A172 (cell line): ENCODE results near the gene DSC3. TPM values are rescaled to one million over a fixed set of nuclear protein-coding genes. Genes with fewer than 3 reads are reported as not detected.

Experiments
- DNase-seq: peaks from one replicate; pipeline ENCODE4 v3.0.0-alpha.2; 2015; ENCODE audit warnings: low spot score
- total RNA-seq: library from RNA; depleted of rRNA; stranded (reverse); fragments of >200 nt; shearing (Covaris generic); gene quantifications from 2 replicates; pipeline ENCODE4 v1.2.3, GENCODE V29; 2014; rRNA removed

The DSC3 gene
- not detected in 2 replicates for total RNA-seq

DNA sequence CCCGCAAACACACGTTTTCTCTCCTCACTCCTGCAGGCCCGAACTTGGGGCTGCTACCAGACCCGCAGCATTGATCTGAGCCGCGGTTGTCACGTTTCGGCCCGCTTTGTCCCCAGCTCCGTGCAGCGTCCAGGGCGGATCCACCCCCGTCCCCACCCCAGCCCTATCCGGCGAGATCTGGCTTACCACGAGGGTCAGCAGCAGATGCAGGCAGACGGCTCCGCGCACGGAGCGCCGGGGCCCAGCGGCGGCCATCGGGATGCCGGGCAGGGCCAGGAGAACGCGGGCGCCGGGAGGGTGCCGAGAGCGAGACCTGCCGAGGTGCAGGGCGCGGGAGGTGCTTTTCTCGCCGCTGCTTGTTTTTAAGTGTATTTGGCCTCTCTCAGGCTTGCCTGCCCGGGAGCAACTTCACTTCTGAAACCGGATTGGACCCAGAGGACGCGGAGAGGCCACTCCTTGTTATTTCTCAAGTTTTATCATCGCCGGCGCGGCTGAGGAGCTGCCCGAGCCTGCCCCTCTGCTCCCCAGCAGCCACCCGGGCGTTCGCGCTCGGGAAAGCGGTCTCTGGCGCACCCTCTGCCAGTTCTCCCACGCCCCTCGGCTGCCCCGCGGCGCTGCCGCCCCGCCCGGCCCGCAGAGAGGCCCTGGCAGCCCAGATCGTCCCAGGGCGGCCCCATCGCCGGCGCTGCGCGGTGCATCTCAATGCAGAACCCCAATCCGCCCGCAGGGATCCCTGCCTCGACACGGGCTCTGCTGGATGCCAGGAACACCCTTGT, at the start of gene DSC3:
Gene DSC3, minus strand, starts transcription at position 337 of the 776 bp plus-strand sequence. Its CDS starts 82 bp downstream, at position 255.
- DNase-seq, result no peak

DNA sequence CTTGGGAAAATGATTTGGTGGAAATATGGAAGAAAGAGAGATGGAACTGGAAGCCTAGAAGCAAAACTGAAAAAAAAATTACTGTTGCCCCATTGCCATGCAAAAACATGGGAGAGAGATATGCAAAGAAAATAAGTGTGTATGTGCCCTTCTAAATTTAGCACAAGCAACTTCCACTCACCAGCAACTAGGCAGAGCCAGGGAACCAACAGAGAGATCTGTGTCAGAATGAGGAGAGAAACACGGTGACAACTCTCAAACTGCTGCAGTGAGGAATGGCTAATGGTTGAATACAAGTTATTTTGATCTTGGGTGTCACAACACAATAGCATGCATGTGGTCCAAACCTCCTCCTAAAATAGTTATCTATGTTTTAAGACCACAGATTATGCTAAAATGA, 48.8 kb upstream of the DSC3 start:
- no peak for DNase-seq

DNA sequence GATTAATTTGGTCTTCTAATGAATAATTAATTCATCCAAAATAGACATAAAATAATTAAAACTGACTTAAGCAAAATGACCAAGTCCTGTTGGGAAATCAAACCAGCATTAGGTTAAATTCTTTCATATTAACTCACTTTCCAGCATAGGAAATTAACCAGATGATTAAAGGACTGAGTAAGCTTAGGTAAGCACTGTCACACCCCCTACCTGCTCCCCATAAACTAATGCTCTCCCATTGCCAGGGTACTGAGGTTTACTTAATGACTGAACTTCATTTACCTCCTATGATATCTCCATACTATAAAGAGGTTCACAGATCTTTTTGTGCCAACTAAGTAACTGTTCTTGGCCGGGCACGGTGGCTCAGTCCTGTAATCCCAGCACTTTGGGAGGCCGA, 46.0 kb upstream of the DSC3 start:
- DNase-seq, result no peak

DNA sequence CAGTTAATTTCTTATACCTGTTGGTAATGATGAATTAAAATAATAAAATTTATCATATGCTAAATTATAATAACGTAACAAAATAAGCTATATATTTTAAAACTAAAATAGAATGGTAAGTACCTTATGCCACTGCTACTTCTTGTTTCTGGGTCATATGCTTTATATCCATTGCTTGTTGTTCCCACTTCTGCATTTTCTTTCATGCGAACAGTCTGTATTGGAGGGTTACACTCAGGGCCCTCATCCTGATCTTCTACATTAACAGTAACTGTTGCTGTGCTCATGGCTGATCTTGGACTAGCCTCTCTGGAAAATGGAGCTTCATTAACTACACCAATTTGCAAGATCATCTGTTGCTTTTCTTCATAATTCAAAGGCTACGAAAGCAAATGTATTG, 37.4 kb upstream of the DSC3 start:
- DNase-seq, result no peak

DNA sequence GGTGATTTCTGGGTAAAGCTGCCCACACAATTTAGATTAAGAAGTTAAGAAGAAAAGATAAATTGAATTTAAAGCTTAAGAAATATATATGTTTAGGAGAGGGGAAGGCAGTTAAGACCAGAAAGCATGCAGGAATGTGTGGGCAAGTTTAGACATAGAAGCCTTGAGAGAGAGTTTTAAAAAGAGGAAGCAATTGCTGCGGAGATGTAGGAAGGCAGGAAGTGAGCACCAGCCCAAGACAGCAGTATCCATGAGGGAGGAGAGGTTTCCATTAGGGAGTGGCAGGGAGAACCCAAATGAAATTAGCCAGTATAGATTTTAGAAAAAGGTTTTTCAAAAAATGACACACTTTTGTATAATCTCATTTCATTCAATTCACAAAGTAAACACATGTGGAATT, 35.3 kb upstream of the DSC3 start:
- DNase-seq, result no peak

DNA sequence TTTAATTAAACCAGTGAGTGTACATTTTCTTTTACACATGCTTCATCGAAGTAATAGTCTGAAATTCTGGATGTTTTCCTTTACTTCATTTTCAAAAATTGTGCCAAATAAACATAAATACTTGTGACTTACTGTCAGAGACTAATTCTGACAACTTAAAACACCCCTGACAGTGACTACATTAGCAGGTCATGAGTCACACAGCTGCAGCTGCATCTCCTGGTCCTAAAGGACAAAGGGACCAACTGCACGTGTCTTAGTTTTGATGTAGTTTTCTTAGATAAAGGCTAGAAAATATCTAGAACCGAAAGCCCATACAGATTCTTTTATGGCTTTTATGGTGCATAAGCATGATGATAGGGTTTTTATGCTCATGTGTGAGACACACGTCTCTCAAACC, 29.6 kb upstream of the DSC3 start:
- no peak for DNase-seq

DNA sequence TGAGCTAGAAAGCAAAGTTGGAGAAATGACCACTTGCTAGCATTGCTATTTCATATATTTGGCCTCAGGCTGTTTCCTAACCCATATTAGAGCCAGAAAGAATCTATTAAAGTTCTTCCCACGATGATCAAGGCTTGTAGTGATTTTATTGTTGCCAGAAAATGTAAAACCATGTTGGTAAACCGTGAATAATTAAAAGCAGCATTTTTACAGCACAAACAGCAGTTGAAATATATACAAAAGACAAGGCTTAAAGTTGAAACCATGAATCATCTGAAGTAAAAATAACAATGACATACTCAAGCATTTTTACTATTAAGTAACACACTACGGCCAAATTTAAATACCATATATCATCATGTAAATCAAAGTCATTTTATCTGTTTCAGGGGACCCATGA, 27.7 kb upstream of the DSC3 start:
- DNase-seq, result no peak

DNA sequence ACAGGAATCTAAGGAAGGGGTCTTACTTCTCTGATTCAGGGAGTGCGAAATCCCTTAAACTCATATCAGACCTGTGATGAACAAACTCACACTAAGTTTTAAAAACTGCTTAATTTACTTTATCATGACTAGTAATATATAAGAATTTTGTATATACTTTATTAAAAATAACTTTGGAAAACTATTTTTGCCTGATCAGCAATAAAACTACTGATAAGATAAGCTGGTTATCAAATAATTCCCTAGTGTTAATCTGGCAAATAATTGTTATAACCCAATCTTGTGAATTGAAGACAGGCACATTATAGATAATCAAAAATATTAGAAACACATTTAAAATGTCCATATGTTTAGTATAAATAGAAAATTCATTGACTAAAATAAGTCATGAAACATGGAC, 23.7 kb upstream of the DSC3 start:
- DNase-seq, result no peak

DNA sequence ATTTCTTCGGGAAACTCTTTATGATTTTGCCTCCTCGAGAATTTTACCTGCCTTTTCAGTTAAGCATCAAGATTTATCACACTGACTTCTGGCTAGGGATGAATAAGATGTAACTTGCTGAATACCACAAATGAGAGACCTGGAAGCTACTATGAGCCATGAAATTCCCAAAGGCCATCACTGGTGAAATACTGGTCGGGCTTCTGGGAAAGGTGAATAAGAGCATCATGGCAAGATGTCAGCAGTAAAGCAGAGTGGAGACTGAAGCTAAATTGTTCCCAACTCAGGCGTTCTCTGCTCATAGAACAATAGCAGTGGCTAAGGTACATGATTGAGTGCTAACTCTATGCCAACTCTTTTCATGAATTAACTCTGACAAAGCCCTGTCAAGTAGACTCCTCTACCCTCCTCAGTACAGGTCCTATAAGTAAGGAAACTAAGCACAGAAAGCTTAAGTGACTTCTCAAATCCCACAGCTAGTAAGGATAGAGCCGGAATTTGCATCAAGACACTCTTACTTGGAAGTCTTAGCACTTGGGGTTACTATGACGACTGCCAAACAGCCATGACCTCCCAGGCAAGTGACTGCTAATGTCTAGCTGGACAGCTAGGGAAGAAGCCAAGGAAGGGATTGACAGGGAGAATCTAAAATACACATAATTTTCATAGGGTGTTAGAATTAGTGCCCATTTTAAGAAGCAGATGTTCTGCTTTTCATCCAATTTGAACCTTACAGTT, 22.7 kb upstream of the DSC3 start:
- no peak for DNase-seq

DNA sequence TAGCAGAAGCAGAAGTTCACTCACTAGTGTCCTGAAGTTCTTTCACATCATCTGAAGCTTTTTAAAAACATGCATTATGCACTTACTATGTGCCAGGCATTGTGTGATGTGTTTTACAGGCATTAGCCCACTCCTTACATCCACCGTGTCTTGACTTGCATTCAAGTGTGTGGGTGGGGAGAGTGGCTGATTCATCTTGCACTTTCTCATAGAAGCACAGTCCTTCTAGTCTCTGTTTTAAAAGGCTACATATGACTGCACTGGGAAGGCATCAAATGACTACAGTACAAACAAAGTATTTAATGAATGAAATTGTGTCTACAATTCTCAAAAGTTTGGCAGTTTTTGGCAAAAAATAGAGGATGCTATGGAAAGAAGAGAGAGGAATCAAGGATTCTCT, 21.6 kb upstream of the DSC3 start:
- DNase-seq, result no peak

DNA sequence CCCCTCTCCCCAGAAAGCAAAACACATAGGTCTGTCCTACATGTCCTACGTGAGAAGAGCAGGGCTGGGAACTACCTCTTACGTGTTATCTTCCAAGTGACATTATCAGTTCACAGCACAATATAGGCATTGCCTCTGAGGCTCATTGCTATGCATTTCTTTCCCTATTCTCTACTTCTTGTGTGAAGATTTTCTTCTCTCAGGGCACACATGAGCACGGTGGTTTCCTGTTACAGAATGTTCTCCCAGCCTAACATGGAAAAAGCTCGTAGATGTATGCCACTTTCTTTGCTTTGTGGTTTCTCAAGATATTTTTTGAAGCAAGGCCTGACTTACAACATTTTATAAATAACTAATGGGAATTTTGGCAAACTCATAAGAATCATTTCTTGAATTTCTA, 19.4 kb upstream of the DSC3 start:
- no peak for DNase-seq

DNA sequence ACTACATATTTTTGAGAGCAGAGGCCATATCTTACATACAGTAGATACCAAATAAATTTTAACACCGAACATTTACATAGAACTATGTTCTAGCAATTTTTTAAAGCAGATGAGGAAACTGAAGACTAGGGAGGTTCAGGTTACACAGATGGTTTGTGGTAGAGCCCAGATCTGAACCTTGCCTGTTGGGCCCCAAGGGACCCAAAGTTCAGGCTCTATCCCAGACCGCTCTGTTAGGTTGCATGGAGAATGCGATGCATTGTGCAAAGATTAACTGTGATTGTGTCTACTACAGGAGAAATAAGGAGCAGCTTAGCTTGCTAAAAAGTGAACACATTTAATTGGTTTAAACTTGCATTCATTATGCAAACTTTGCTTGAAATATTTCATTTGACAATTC, 16.4 kb upstream of the DSC3 start:
- DNase-seq, result no peak

DNA sequence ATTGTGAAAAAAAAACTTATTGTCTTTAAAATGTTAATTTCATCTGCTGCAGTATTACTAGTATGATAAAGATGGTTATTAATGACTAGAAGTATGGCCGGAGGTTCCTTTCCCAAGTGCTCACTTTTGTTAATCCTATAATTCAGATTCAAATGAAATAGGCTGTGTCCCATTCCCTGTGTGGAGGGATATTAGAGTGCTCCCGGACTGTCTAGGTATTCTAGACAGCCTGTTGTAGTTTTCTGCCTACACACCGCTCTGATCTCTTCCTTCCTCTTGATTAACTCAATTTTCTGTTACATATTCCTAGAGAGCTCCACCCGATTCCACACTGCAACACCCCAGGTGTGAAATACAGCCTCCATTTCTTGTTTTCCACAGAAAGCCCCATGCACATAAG, 15.4 kb upstream of the DSC3 start:
- DNase-seq, result no peak

DNA sequence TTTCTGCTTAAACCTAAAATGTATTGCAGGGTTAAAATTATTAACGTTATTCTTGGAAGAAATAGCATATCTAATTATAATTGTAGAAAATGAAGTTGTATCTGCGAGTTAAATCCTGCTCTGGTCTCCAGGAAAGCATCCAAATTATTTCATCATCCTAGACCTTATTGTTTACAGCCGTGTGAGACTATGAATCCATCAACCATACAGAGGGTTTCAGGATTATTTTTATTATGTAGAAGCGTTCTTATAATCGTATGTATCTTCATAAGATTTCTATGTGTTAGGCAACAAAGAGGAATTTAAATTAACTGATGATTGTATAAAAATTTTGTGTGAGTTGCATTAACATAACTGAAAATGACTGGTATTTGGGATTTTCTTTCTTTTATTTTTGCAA, 14.5 kb upstream of the DSC3 start:
- DNase-seq, result no peak

DNA sequence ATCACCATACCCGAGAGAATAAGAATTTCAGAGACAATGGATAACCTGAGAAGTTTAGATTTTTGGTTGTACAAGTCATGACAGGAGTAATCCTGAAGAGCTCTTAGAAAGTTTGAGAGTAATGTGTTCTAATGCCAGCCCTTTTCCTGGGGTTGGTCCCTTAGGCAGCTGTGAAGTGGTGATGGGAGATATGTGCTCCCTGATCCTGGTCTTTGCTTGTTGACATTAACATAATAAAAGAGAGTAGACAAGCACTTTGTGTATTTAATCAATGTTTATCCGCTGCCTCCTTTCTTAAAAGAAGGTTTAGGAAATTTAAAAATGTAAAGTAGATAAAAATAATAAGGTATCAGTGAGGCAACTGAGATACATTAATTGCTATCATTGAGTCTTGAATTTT, 13.8 kb upstream of the DSC3 start:
- DNase-seq, result no peak

DNA sequence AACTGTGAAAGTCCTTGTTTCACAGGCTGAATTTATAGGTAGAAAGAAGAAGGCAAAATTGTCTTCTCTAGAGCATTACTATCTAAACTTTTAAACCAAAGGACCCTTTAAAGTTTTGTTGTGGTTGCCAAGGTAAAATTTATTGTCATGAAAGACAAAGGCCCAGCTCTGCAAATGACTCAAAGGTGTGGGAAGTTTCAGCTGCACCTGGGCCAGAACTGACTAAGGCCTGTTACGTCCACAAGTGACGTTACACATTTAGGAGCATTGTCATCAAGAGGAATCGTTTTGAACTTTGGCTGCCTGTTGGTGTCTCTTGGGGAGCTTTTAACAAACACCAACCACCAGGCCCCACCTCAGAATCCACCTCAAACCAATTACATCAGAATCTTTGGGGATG, 8.1 kb upstream of the DSC3 start:
- no peak for DNase-seq

DNA sequence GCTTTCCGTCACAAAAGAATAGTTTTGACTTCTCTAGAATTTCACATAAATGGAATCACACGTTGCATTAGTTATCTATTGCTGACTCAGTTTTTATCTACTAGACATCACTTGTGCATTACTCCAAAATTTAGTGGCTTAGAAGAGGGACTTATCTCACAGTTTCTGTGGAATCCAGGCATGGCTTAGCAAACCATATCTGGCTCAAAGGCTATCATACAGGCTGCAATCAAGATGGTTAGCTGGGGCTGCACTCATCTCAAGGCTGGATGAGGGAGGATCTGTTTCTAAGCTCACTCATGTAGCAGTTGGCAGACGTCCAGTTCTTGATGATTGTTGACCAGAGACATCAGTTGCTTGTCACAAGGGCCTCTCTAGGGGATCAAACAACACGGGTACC, 6.6 kb upstream of the DSC3 start:
- no peak for DNase-seq

DNA sequence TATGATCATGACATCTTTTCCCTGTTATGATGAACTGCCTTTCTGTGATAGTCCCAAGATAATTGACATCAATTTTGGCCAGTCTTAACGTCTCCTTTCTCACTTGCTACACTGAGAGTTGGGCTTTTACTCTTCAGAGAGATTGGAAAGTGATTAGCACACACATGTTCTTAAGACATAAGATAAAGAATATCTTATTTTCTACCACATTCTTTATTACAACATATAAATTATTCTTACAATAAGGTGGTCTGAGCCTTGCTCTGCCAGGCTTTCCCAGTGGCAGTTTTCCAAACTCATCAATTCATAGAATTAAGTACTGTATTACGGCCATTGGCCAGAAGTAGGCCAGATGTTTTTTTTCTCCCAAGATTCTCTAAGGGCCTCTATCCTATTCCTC, 5.7 kb upstream of the DSC3 start:
- DNase-seq, result no peak

DNA sequence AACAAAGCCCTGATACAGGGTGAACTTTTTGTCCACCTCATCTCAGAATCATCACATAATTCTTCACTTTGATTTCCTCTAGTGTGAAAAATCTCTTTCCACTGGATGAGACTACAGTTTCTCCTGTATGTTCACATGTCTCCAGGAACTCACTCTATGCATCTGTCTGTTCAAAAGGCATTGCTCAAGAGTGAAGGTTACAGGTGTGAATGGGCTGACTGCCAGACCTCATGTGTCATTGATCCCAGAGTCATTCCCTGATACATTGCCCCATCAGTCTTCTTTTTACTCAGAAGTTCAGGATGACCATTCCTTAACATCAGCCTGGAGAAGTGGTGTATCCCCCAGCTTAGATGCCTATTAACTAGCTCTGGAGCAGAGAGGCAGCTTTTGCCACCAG, 4.4 kb upstream of the DSC3 start:
- DNase-seq, result no peak

DNA sequence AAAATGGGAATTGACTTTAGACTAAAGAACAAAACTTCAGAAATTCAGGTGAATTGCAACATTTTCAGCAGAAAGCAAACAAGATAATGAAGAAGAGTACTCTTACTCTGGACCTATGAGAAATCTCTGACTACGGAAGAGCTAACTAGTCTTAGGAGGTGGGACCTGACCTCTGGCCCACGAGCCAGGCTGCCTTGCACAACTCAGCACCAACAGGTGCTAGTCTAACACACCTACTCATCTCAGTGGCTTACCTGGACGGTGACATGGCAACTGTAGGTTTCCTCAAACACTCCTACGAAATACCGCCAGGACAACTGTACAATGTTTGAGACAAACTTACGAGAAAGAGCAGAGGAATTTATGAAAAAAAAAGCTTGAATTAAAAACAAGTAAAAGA, 3.1 kb upstream of the DSC3 start:
- no peak for DNase-seq

DNA sequence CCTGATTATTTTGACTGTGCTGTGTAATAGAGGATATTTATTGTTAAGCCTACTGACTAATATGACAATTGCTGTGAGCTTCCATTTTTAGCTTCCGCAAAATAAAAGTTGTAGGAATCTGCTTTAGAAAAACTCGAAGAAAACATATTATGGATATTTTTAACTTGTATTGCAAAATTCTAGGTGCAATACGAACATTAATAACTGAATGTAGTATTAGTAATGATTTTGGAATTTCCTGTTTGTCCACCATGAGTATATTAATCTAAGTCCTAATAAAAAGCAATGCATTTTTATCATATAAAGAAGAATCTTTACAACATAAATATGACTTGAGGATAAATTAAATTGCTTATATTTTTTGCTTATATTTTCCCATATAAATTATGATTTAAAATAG, 2.4 kb upstream of the DSC3 start:
- DNase-seq, result no peak

DNA sequence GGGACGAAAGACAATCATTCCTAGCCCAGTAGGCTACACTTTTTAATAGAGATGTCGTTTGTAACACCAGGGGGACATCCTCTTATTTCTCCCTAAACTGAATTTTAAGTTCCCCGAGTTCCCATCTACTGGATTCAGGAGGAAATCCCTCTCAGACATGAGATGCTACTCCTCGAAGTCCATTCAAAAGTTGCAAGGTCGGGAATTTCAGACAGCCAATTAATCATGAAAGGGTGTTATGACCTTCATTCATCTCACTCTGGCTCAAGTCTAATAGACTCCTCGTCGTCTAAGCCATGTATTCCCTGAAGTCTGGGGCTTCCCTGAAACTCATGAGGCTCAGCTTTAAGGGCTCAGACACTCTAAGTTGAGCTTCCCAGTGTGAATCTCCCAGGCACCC, 1.2 kb upstream of the DSC3 start:
- no peak for DNase-seq

DNA sequence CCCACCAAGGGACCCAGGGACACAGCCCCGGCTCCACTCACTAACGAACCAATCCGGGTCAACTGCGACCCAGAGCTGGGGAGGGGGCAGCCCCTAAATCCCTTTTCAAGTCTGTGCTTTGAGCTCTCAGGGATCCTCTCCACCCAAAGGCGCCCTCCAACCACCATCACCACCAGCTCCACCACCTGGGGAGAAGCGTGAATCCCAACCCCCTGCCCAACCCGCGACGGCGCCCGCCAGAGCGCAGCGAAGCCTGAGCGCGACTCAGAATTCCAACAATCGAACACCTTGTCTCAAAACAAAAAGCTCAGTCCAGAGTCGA, 497 bp downstream of the DSC3 start:
- DNase-seq, result no peak
